HuH-7 (cell line): ENCODE data around the gene FOXP2.
"Not testable (repeated sequence)": the region's sequence is repeated elsewhere in the genome, so short reads cannot be mapped to it uniquely, and the experiment has no call there.

ENCODE experiments used
- DNase-seq: peaks from one replicate; pipeline ENCODE4 v3.0.0; 2011; ENCODE audit warnings: low spot score

Gene FOXP2

DNA sequence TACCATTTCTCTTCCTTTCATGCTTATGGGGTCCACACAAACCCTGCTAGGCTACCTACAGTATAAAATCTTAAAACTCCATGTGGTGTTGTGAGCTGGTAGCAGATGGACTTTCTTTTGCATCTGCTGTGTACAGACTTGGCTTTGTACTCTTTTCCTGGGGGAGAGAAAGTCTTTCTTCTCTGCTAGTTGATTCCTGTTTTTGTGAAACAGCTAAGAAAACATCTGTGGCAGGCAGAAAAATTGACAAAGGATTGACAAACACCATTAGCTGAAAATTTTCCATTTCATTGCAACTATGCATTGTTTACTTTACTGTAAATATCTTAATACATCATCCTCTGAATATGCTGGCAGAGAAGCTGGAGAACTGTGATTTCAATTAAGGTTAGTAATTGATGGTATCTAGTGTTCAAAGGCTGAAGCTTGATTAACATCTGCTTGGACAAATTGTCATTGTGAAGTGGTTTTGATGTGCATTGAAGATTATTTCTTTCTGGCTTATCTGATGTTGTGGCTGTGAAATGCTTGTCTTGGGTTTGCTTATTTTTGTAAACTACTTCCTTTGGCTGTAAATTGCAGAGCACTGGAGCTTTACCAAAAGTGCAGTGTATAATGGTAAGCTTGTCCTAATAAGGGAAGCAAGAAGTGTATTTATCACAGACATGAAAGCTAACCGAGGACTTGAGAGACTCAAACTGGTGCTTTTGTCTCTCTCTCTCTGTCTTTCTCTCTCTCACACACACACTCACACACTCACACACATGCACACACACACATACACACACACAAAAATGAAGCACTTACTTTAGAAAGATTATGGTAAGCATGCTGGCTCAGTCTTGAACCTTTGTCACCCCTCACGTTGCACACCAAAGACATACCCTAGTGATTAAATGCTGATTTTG lies at the start of gene FOXP2:
Gene FOXP2, plus strand, starts transcription at position 660 of the 908 bp plus-strand sequence. CDS start 11,697 bp downstream, outside the sequence.
- DNase-seq = no peak

DNA sequence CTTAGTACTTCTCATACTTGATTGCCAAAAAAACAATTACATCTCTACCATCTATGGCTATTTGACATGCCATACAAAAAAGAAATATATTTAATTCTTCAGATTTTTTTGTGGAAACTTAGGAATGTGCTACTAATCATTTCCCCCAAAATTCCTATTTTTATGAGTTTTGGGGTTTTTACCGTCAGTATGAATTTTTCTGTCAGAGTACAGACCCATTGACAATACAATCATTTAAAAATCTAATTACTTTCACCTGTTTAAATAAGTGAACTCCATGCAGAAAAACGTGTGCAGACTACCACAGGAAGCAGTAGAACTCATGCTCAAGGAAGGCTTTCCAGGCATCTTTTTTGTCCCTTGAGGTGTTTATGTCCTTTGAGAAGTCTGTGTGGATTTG lies 48.8 kb upstream of the FOXP2 start:
- no peak for DNase-seq

DNA sequence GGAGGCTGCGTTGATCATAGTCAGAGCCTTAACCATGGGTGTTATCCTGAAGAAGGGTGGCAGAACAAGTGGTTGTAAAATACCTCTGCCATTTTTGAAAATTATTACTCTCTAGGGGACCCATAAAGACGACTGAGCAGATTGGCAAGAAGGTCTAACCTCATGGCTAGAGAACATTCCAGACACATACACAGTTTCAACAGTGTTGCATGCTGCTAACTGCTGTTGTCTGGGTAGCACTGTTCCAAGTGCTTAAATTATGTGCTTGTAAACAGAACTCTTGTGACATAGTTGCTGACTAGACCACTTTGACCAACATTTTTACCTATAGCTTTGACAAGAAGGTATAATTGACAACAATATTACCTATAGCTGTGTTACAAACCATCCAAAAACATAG lies 46.1 kb upstream of the FOXP2 start:
- DNase-seq = no peak

DNA sequence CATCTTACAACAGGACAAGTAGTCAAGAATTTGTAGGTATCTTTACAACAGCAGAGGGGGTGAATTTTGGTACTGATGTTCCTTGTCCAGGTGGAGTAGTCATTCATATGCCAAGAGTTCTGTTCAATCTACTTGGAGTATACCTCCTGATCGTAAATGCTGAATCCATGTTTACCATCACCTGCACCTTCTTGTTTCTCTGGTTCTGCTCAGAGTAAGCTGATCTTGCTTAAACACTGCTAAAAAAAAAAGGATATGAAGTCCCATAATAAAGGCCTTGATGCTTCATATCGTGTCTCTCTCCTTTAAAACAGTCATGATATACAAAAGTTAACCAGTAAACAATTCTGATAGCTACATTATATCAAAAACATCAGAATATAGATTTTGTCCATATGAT lies 45.3 kb upstream of the FOXP2 start:
- DNase-seq = no peak

DNA sequence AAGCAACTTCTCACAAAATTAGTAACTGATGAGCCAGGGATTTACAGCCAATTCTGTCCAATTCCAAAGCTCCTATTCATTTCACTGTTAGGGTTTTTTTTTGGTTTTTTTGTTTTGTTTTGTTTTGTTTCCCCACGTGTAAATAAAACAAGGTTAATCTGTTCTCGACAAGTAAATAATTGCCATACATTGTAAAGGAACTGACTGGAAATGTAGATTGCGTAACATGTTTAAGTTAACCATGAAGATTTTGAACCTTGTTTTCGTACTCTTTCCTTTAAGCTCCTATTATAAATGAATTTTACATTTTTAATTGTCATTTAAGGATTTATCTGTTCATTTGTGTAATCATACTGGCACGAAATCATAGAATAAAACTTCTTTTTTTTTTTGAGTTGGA lies 42.0 kb upstream of the FOXP2 start:
- DNase-seq = no peak

DNA sequence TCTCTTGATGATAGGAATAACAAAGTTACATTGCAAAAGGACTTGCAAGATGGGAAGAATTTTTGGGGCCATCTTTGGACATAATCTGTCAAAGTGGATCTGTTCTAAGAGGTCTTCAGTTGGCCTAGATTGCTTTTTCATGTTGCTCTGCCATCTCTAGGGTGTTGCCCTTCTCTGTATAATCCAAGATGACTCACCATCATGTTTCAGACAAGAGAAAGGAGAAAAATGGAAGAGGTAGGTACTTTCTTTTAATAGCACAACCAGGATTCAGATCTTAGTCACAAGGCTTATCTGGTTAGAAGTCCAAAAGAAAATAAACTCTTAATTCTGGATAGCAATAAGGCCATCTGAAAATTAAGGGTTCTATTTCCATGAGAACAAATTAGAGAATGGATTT lies 38.7 kb upstream of the FOXP2 start:
- no peak for DNase-seq

DNA sequence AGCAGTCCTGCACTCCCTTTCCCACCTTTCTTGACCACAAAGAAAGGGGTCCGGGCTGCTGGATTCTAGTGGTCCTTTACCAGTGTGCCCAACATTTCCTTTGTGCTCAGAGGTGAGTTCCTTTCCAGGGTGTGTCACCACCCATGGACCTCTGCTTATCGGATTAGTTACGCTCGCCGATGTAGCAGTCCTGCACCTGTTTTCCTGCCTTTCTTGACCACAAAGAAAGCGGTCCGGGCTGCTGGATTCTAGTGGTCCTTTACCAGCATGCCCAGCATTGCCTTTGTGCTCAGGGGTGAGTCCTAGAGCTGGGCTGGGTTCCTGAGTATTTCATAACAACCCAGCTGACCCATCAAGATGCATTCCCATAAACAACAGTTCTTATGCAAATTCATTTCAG lies 30.7 kb upstream of the FOXP2 start:
- DNase-seq = not testable (repeated sequence)

DNA sequence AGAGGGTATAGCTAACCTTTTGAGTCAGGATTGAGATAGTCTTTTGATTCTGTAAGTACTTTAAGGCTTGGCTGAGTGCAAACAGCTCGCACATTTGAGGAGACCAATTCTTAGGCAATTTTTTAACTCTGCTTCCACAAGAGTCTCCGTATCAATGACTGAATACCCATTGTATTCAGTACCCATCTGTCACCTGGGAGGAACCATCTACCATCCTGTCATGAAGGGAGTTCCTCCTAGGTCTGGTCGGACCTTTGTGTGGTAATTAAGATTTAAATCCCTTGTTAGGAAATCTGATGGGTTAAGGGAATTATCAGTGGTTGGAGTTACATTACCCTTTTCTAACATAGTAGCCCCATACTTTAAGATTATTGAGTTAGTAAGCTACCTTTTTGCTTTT lies 30.3 kb upstream of the FOXP2 start:
- not testable (repeated sequence) for DNase-seq

DNA sequence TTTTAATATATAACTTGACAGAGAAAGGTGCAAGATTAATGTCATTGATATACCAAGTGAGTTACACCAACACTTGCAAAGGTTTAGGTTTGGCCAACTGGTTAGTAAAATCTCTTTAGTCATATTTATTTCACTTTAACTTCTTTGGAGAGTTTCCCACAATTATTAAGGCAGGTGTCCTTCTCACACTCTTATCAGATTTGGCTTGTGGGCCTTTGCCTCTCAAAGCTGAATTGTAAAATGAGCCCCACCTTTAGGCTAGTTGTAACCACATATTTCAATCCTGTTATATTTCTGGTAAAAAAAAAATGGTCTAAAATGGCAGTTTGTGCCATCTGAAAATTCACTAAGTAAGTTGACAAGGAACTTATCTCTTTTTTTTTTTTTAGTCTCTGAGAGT lies 26.6 kb upstream of the FOXP2 start:
- DNase-seq = no peak

DNA sequence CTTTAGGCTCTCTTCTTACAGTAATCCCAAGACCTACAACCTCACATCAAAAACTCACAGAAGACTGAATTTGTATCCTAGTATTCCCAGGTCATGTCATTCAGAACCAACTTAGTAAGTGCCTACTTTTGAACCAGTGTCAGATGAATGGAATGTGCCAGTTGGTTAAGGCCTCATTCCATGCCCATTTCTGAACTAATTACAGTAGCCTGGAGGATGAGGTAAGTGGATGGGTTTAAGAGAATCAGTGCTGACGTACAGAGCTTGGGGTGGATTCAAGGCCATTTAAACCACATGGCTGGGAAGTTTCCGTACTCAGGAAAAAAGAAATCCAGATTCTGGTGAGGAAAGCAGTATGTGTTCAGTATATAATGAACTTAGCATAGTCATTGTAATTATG lies 21.9 kb upstream of the FOXP2 start:
- no peak for DNase-seq

DNA sequence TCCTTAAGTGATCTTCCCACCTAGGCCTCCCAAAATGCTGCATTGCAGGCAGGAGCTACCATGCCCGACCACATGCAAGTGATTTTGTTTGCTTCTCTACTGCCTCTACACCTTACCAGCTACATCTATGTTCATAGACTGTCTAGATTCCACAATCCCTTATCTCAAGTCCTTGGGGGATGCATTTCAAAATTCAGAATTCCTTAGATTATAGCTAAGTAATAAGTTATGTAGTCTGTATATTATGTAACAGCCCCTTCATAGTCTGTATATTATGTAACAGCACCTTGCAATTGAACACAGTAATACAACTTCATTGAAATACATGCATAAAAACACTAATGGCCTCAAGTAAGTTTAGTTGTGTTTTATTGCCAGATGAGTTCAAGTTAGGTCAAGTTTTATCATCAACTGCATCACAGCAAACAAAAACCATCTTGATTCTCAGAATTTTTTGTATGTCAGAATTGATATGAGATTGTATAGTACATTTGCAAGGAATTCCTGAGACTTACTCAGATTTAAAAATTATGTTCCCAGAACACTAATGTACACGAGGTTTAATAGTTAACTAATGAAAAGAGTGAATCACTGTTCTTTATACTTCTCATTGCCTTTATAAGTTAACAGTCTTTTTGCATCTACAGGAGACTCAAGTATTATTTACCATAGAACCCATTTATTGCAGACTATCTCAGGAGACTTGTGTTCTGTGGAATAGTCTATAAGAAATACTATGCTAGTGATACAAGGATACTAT lies 11.6 kb upstream of the FOXP2 start:
- DNase-seq = no peak

DNA sequence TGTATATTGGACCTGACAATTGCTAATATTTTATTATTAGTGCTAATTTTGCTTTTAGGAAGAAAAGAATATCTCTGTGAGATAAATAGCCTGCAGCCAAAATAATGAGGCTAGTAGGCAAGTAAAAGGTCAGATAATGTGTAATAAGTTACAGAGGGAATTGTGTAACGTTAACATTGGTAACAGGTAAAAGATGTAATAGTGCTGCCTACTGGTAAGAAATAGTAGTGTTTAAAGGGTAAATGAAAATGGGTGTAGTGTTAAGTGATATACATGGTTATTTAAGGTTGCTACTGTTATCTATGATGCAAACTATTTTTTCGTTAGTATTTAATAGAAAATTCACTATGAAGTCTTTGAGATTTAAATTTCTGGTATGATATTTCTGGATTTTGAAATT lies 9.2 kb upstream of the FOXP2 start:
- DNase-seq = no peak

DNA sequence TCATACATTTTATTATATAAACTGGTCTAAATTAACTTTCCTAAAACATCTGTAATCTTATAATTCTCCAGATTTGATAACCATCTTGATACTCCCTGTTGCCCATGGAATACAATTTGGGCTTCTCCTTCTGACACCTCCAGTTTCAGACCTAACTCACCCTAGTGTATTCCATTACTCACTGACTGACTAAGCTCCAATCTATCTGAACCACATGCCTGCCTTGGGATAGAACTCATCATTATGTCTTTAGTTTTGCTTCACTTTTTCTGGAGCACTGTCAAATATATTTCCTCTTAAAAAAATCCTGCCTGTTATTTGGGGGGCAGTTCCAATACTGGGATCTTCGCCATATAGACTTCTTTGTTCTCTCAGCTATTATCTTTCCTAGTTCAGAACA lies 4.9 kb upstream of the FOXP2 start:
- no peak for DNase-seq

DNA sequence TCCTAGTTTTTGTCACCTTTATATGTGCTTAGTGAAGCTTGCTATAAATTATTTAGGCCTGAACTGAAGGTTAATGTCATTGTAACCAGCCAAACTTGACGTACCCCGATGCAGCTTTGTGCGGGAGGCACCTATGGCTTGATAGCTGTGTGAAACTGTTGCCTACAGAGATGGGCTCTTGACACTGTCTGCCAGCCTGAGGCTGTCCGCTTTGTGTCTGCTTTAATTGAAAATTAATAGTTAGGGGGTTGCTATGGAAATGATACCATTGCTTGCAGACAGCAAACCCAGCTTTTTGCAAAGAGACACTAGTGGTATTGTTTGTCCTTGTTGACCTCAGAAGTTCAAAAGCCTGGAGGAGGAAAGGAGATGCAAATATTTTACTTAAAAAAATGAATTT lies 2.1 kb upstream of the FOXP2 start:
- no peak for DNase-seq

DNA sequence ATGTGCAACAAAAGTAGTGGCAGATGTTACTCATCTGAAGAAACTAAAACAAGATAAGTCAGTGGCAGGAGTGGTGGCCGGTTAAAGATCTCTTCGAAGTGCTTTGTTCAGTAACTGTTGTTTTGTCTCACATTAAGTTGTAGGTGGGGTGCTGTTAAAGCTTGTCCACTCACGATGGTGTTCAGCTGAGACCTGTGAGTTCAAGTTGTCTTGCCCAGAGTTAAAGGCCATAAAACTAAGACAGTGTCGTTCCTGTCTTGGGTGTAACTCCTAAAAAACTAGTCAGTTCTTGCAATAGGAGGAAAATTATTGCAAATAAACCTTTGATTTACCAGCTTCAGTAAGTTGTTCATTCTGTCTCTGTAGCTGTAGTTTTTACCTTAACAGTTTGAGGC lies 857 bp upstream of the FOXP2 start:
- no peak for DNase-seq

DNA sequence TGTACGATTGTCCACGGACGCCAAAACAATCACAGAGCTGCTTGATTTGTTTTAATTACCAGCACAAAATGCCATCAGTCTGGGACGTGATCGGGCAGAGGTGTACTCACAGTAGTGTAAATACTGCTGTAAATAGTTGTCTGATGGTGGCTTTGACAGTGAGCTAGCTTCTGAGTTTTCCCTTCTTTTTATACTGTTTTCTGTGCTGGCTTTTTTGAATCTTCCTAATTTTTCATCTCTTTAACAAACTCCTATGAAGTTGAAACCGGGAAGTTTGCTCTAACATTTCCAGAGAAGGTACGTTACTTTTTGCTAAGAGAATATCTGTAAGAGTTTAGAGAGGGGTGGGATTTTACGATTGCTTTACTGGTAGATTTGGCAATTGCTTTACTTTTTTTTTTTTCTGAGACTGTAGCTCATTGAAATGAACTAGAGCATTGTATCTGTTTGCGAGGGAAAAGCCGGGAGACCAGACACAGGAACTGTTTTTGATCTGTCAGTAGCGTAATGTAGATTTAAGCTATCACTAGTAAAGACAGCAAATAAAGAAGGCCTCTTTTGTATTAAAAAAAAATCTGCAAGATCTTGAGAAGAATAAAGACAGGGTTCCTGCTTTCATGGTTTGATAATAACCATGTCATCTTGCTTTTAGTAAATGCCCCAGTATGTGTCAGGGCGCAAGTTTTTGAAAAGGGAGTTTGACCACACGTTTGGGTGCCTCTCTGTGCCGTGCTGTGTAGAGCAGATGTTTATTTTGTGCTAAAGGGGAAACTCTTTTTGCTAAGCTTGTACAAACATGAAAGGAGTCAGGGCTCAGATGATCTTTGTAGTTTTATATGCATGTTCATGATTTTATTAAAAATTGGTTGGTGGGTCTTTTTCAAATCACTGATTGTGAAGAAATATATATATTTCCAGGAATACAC lies 712 bp downstream of the FOXP2 start:
- DNase-seq = no peak

DNA sequence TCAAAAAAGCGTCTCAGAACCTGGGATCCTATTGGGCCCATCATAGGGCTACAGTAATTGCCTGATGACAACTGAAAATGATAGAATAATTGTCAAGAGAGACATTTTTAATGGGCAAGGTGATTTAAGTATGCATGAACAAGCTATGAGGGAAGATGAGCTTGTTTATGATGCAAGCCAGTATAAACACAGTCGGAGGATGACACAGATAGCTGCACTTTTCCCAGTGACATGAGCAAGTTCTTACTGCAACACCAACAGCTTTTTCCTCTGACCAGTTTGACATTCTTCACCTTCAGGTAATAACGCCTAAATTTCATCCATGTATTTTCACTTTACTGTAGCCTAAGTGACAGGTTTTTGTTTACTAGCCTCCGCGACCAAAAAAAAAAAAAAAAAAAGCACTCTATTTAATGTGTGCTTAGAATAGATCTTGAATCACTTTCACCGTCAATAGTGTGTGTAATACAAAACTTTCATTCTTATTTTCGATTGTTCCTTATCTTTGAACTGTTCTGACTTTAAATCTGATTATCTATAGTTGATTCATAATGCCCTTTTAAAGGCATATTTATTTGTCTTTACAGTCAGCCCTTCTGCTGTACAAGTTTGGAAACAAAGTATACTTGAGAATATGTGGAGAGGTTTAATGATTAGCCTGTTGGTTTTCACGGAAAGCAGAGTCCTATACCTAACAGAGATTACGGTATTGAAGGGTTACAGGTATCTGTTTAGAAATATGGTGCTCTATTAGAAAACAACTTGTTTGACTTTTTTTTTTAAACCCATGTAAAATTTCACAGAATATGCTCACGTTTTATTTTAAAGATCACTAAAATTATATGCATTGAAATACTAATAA lies 1.7 kb downstream of the FOXP2 start:
- DNase-seq = no peak

DNA sequence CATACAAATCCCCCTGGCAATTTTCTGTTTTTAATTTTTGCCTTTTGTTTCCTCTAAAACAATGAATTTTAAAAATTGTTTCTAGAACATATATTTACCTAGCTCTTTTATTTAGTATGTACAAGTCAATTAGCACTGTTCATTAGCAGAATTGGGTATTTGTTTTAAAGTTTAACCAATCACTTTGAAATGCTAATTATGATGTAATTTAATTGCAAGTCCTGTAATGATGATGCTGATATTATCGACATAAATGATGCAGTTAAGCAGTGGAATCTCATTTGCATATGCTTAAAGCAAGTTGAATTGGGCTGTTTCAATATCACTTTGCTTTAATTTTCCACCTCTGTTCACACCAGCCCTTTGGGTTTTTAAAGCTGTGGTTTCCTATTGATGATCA lies 2.7 kb downstream of the FOXP2 start:
- DNase-seq = no peak

DNA sequence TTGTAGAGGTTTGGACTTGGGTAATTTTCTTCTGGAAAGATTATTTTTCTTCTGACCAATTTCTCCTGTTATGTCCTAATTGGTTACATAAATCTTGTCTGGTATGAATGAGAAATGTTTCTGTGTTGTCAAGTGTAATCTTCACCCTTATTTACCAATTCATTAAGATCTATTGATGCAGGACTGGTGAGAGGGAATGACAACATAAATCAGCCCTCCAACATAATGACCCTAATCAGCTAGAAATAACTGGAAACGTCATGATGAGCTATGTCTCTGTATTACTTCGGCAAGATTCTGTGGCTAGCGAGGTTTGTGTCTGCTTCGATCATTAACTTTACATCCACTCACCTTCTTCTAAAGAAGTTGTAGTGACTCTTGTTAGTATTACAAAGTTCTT lies 3.5 kb downstream of the FOXP2 start:
- DNase-seq = no peak

DNA sequence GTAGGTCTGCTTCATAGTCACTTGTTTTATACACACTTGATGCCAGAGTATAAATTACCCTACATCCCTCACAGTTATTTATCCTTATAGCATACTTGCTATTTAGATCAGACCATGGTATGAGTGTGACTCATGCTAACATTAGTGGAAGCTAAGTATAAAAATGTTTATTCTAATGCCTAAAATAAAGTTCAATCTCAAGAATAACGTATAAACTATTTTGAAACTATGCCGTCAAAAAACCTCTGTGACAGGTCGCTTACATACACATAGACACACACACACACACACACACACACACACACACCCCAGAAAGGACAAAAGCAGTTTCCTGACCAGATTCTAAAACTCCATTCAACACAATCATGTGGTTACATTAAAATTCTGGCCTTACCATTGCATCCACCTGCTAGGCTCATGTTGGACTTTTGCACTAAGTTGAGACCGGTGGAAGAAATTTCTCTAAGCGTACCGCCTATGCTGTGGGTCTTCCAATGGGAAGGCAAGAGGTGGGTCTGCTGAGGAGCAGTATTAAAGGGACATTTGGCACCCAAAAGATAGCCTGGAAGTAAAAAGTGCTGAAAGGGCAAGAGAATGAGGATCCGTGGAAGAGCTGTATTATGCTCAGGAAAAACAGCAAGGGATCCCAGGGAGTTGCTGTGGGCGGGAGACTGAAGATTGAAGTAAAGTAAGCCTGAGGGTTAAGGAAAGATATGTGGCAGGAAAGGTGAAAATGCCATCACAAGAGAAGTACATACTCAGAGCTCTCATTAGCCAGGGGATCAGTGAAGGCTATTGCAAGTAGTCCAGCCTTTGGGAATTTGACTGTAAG lies 5.0 kb downstream of the FOXP2 start:
- DNase-seq = no peak
